GM12892 (cell line): ENCODE data around the gene ECM2.

Experiments used
- POLR2A ChIP-seq: IDR thresholded peaks from 2 replicates; pipeline ENCODE4 v1.6.1; 2011; ENCODE audit warnings: low read depth, low read length, control low read depth
- TAF1 ChIP-seq: IDR thresholded peaks from 2 replicates; pipeline ENCODE4 v1.6.1; 2011; ENCODE audit warnings: low read depth, mild to moderate bottlenecking, control low read depth, low read length, borderline replicate concordance

GRCh38 chr9:92457576-92457975, 78.2 kb downstream of the ECM2 start:
- TF ChIP-seq TAF1 (no peak), POLR2A (no peak)
